IMR-90 (cell line): ENCODE measurements around the gene KCTD13. TPM values are rescaled to one million over a fixed set of nuclear protein-coding genes. Genes with fewer than 3 reads are reported as not detected.
"Not testable (repeated sequence)": the region's sequence is repeated elsewhere in the genome, so short reads cannot be mapped to it uniquely, and the experiment has no call there.

ENCODE experiments used
- ATAC-seq: fragments of 200-7000 bp; cut with Tn5 transposase; 2 replicates; pipeline ENCODE4 v1.9.1; 2020; ENCODE audit warnings: low read depth, mild to moderate bottlenecking, moderate library complexity
- BruUV-seq: library from RNA; stranded (reverse); fragments of 400-500 nt; replicated peaks from 2 replicates; lab custom pipeline; 2021; lab: Mats Ljungman, UMichigan
- CTCF ChIA-PET: fragments of 300-600 bp; formaldehyde crosslinking; extraction: SDS; loops from one replicate; lab custom pipeline; 2021; ENCODE audit warnings: antibody characterized with exemption; lab: Yijun Ruan, JAX
- POLR2A ChIA-PET: fragments of 300-600 bp; sonication (Branson Sonifier 250); formaldehyde crosslinking; loops from one replicate; lab custom pipeline; 2022; ENCODE audit warnings: antibody characterized with exemption; ENCODE audit not compliant: unreplicated experiment; lab: Charles Lee
- DNase-seq: peaks from one replicate; pipeline ENCODE4 v3.0.0; 2013
- H2AFZ ChIP-seq: replicated peaks from 2 replicates; pipeline ENCODE3; 2013; ENCODE audit warnings: low read length, mild to moderate bottlenecking; ENCODE audit not compliant: poor library complexity
- H2AK5ac ChIP-seq: 2 replicates; pipeline ENCODE4 v1.6.1; 2013; ENCODE audit warnings: low read depth, low read length, inconsistent platforms
- H2AK9ac ChIP-seq: replicated peaks from 2 replicates; pipeline ENCODE3; 2013; ENCODE audit warnings: mild to moderate bottlenecking, low read depth, low read length, moderate library complexity; ENCODE audit not compliant: poor library complexity
- H2BK120ac ChIP-seq: 2 replicates; pipeline ENCODE4 v1.6.1; 2013; ENCODE audit warnings: low read depth, low read length, inconsistent platforms
- H2BK15ac ChIP-seq: 3 replicates; pipeline ENCODE4 v1.6.1; 2013; ENCODE audit warnings: low read depth, low read length, inconsistent platforms
- H2BK20ac ChIP-seq: 2 replicates; pipeline ENCODE4 v1.6.1; 2013; ENCODE audit warnings: low read depth, mild to moderate bottlenecking, inconsistent platforms, low read length, moderate library complexity
- H2BK5ac ChIP-seq: 2 replicates; pipeline ENCODE4 v1.6.1; 2013; ENCODE audit warnings: mild to moderate bottlenecking, low read depth, low read length, inconsistent platforms; ENCODE audit not compliant: poor library complexity, severe bottlenecking
- H3K14ac ChIP-seq: replicated peaks from 2 replicates; pipeline ENCODE4 v1.6.1; 2013; ENCODE audit warnings: low read depth, low read length, inconsistent platforms
- H3K18ac ChIP-seq: 2 replicates; pipeline ENCODE4 v1.6.1; 2013; ENCODE audit warnings: low read depth, low read length, control low read depth
- H3K23ac ChIP-seq: 2 replicates; pipeline ENCODE4 v1.6.1; 2013; ENCODE audit warnings: low read depth, low read length, inconsistent platforms
- H3K27ac ChIP-seq: 2 replicates; pipeline ENCODE4 v1.5.1; 2013; ENCODE audit warnings: mild to moderate bottlenecking, control low read depth, low read length; ENCODE audit not compliant: insufficient read depth
- H3K27me3 ChIP-seq: 2 replicates; pipeline ENCODE4 v1.6.1; 2013; ENCODE audit warnings: low read length; ENCODE audit not compliant: control insufficient read depth, insufficient read depth
- H3K36me3 ChIP-seq: 2 replicates; pipeline ENCODE4 v1.6.1; 2013; ENCODE audit warnings: low read length, mixed read lengths; ENCODE audit not compliant: control insufficient read depth, insufficient read depth
- H3K4ac ChIP-seq: 2 replicates; pipeline ENCODE4 v1.6.1; 2013; ENCODE audit warnings: low read depth, low read length, inconsistent platforms
- H3K4me1 ChIP-seq: 2 replicates; pipeline ENCODE4 v1.6.1; 2013; ENCODE audit warnings: low read length, mixed read lengths; ENCODE audit not compliant: control insufficient read depth, insufficient read depth
- H3K4me2 ChIP-seq: 2 replicates; pipeline ENCODE4 v1.6.1; 2013; ENCODE audit warnings: low read depth, mild to moderate bottlenecking, control low read depth, low read length, moderate library complexity
- H3K4me3 ChIP-seq: 2 replicates; pipeline ENCODE4 v1.5.1; 2013; ENCODE audit warnings: low read depth, mild to moderate bottlenecking, control low read depth, low read length, moderate library complexity; ENCODE audit not compliant: insufficient read depth
- H3K56ac ChIP-seq: 2 replicates; pipeline ENCODE4 v1.6.1; 2013; ENCODE audit warnings: low read length, inconsistent platforms; ENCODE audit not compliant: insufficient read depth; ENCODE audit errors: extremely low read depth
- H3K79me1 ChIP-seq, 2 experiments: 2 replicates each; pipeline ENCODE4 v1.6.1; 2013; ENCODE audit warnings: low read length in 2 of 2, inconsistent platforms in 1 of 2, low read depth in 1 of 2
- H3K9ac ChIP-seq: 2 replicates; pipeline ENCODE4 v1.6.1; 2013; ENCODE audit warnings: low read depth, low read length, control low read depth
- H3K9me1 ChIP-seq: 2 replicates; pipeline ENCODE4 v1.6.1; 2013; ENCODE audit warnings: low read length, inconsistent platforms; ENCODE audit not compliant: insufficient read depth
- H3K9me3 ChIP-seq: 2 replicates; pipeline ENCODE4 v1.6.1; 2013; ENCODE audit warnings: low read length; ENCODE audit not compliant: control insufficient read depth, insufficient read depth
- H4K20me1 ChIP-seq: 2 replicates; pipeline ENCODE4 v1.6.1; 2013; ENCODE audit warnings: low read length, inconsistent platforms; ENCODE audit not compliant: insufficient read depth
- H4K5ac ChIP-seq: 2 replicates; pipeline ENCODE4 v1.6.1; 2013; ENCODE audit warnings: mild to moderate bottlenecking, low read depth, low read length, control low read depth
- H4K8ac ChIP-seq, 2 experiments: 2 replicates each; pipeline ENCODE4 v1.6.1; 2013; ENCODE audit warnings: low read depth in 2 of 2, low read length in 2 of 2, control low read depth in 1 of 2, inconsistent platforms in 1 of 2
- H4K91ac ChIP-seq: 2 replicates; pipeline ENCODE4 v1.6.1; 2013; ENCODE audit warnings: low read depth, low read length, inconsistent platforms; ENCODE audit not compliant: insufficient read depth
- RCOR1 ChIP-seq: IDR thresholded peaks from 2 replicates; pipeline ENCODE4 v1.6.1; 2012; ENCODE audit warnings: mild to moderate bottlenecking, low read length, improper control_type of control experiment; ENCODE audit not compliant: insufficient replicate concordance
- SMC3 ChIP-seq: fragments of 150-350 bp; IDR thresholded peaks from 2 replicates; pipeline ENCODE4 v1.6.1; 2016; ENCODE audit warnings: low read depth, mild to moderate bottlenecking, antibody characterized with exemption, low read length, moderate library complexity
- WGBS, 2 experiments: methylation state at CpG; one replicate each; pipeline versions ENCODE4 v1.1.5 to v1.1.7; 2013; ENCODE audit warnings: missing lambda C conversion rate in 2 of 2; ENCODE audit not compliant: insufficient read length in 1 of 2; ENCODE audit errors: extremely low coverage in 2 of 2; 5-methylcytosine and 5-hydroxymethylcytosine counted together
- dilution Hi-C: fragments of 300-500 bp; cut with HindIII; formaldehyde crosslinking; loops from one replicate; pipeline ENCODE4 v1.14.3; 2018; ENCODE audit warnings: low sequenced_read_pairs; ENCODE audit not compliant: unreplicated experiment
- in situ Hi-C: fragments of 300-500 bp; cut with MboI; formaldehyde crosslinking; loops from 3 replicates; pipeline ENCODE4 v1.14.3; 2019; ENCODE audit warnings: low sequenced_read_pairs, inconsistent platforms, mixed read lengths
- intact Hi-C: fragments of 100-400 bp; cut with micrococcal nuclease; formaldehyde crosslinking; loops from 2 replicates; pipeline ENCODE4 v1.10.0; 2022
- polyA plus RNA-seq, 3 experiments: library from polyadenylated mRNA; depleted of rRNA; stranded (reverse); fragments of >200 nt; gene quantifications; 2 replicates each; pipeline ENCODE4 v1.2.3, GENCODE V29; 2012; ENCODE audit warnings: low replicate concordance in 1 of 3
- total RNA-seq: library from RNA; depleted of rRNA; stranded (reverse); fragments of >200 nt; gene quantifications from 2 replicates; pipeline ENCODE4 v1.2.3, GENCODE V29; 2012

Gene KCTD13
- total and polyA plus RNA-seq, 2 of the 4 experiments (the other 2 are of a cell fraction) = 4.1 to 20.7 TPM

DNA sequence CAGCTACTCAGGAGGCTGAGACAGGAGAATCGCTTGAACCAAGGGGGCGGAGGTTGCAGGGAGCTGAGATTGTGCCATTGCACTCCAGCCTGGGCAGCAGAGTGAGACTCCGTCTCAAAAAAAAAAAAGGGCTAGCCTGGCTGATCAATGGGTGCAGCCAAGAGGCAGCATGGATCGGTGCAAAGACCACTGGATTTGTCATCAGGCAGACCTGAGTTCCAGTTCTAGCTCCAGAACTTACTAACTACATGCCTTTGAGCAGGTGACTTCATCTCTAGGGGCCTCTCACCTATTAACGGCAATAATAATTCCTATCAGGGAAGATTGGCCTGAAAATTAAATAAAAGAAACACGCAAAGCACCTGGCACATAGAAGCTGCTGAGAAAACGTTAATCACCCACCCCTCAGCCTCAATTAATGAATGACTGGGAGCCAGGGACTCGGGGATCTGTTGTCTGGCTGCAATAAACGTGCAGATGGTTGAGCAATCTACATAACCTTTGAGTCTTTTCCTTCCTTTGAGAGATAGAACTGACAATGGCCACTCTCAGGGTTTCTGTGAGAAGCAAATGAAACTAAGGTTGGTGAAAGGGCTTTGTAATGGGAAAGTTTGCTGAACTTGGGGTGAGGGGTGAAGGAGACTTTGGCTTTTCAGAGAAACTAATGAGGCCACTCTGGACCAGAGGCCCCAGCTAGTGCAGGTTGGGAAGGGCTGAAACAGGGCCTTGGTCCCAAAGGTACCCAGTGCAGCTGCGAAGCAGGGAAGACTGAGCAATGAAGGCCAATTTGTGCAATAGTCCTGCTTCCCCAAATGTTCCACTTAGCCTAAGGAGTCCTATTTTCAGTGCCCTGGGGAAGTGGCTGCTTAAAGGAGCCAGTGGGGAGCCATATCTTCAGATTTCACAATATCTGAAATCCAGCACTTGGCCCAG is 34.2 kb downstream of the KCTD13 start (continued):
- no peak for TF ChIP-seq RCOR1
- TF ChIP-seq SMC3 = no peak

DNA sequence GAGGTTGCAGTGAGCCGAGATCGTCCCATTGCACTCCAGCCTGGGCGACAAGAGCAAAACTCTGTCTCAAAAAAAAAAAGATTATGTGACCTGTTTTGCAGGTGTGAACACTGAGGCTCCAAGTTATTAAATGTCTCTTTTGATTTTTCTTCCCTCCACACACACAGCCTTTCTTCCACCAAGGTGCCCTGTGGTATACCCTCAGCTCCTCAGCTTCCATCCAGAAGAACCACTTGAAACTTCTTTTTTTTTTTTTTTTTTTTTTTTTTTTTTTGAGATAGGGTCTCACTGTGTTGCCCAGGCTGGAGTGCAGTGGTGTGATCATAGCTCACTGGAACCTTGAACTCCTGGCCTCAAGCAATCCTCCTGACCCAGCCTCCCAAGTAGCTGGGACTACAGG is 36.7 kb downstream of the KCTD13 start:
- H3K23ac ChIP-seq, H3K36me3 ChIP-seq, H3K18ac ChIP-seq, CTCF ChIA-PET, H2BK15ac ChIP-seq, H3K9me3 ChIP-seq, H2BK5ac ChIP-seq, H4K20me1 ChIP-seq, H3K27ac ChIP-seq, H2BK120ac ChIP-seq, H3K4ac ChIP-seq, ATAC-seq, H3K9ac ChIP-seq, intact Hi-C loops, H3K14ac ChIP-seq, H3K4me3 ChIP-seq, H4K91ac ChIP-seq, H2AK5ac ChIP-seq, H3K56ac ChIP-seq, H3K9me1 ChIP-seq, dilution Hi-C loops, H3K4me2 ChIP-seq, H3K79me1 ChIP-seq, DNase-seq, in situ Hi-C loops, H4K5ac ChIP-seq, H4K8ac ChIP-seq, H3K27me3 ChIP-seq, H2AFZ ChIP-seq, BruUV-seq, H3K4me1 ChIP-seq, H2AK9ac ChIP-seq, H2BK20ac ChIP-seq, POLR2A ChIA-PET: not testable (repeated sequence)
- WGBS, 2 experiments = no CpG with 5 or more reads among the region's 3 CpGs
